ENCODE data around the gene CCT6A.
"Not testable (repeated sequence)": the region's sequence is repeated elsewhere in the genome, so short reads cannot be mapped to it uniquely, and the experiment has no call there.

Gene CCT6A

GRCh38 chr7:56051339-56052191 lies at the start of gene CCT6A, which contains the start of gene PSPH:
TSS of gene CCT6A (plus strand) at chr7:56051765. CDS start at chr7:56051849, 84 bp downstream.
TSS of gene PSPH (minus strand) at chr7:56051444. CDS start at chr7:56021212, 30,232 bp downstream.
- DNase-seq (ENCODE audit: low read depth): peak; percentile 84

DNA sequence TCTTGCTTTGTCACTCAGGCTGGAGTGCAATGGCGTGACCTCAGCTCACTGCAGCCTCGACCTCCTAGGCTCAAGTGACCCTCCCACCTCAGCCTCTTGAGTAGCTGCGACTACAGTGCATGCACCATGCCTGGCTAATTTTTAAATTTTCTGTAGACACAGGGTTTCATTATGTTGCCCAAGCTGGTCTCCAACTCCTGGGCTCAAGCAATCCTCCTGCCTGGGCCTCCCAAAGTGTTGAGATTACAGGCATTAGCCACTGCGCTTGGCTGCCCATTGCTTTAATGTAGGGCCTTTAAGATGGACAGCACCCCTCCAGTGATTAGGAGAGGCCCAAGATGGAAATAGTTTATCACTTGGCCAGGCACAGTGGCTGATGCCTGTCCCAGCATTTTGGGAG lies 47.8 kb upstream of the CCT6A start:
- no peak for DNase-seq (ENCODE audit: low read depth)

GRCh38 chr7:56007167-56007652 lies 44.4 kb upstream of the CCT6A start:
- DNase-seq (ENCODE audit: low read depth): no peak

GRCh38 chr7:56007891-56008290 lies 43.7 kb upstream of the CCT6A start:
- no peak for DNase-seq (ENCODE audit: low read depth)

DNA sequence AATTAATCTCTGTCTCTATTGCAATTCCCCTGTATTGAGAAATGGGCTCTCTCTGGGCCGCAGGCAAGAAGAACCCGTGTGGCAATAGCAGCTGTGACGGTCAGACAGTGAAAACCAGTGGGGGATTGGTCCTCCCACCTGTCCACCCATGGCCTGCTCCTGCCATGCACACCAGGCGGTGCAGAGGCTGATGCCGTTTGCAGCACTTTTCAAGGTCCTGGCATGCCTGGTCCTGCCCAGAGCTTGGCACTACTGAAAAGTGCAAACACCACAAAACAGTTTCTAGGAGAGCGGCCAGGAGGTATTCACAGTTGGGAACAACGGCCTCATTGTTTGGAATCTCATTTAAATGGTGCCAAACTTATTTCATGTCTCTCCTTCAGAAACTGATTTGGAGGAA lies 41.9 kb upstream of the CCT6A start:
- no peak for DNase-seq (ENCODE audit: low read depth)

- DNase-seq (ENCODE audit: low read depth): not testable (repeated sequence)
These were observed 34.5 kb upstream of the CCT6A start for GRCh38 chr7:56017015-56017414.

GRCh38 chr7:56019501-56019900 lies 32.1 kb upstream of the CCT6A start:
- no peak for DNase-seq (ENCODE audit: low read depth)

DNA sequence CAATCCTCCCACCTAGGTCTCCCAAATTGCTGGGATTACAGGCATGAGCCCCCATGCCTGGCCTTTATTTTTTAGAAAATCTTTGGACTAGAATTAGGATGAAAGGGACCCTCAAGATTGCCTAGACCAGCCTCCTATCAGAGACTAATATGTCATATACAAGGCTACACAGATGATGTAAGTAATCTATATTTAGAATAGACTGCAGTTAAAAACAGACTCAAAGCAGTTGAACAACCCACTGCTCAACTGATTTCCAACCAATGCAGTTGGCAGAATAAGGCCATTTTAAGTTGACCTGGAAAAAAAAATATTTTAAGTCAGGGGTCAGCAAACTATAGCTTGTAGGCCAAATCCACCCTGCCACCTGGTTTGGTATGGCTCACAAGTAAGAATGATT lies 28.1 kb upstream of the CCT6A start:
- DNase-seq (ENCODE audit: low read depth): no peak

DNA sequence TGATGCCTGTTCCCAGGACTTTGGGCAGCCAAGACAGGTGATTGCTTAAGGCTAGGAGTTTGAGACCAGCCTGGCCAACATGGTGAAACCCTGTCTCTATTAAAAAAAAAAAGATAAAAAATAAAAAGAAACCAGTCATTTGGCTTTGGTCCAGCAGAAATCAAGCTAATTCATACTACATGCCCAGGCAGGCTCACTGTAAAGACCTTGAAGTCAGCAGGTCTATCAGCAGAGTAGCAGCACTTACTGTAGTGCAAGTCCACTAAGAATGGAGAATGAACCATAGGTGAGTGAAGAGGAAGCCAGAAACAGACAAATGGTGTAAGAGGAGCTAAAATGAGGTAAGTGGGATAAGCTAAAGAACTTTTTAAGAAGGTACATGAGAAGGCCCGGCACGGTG lies 25.0 kb upstream of the CCT6A start:
- no peak for DNase-seq (ENCODE audit: low read depth)

DNA sequence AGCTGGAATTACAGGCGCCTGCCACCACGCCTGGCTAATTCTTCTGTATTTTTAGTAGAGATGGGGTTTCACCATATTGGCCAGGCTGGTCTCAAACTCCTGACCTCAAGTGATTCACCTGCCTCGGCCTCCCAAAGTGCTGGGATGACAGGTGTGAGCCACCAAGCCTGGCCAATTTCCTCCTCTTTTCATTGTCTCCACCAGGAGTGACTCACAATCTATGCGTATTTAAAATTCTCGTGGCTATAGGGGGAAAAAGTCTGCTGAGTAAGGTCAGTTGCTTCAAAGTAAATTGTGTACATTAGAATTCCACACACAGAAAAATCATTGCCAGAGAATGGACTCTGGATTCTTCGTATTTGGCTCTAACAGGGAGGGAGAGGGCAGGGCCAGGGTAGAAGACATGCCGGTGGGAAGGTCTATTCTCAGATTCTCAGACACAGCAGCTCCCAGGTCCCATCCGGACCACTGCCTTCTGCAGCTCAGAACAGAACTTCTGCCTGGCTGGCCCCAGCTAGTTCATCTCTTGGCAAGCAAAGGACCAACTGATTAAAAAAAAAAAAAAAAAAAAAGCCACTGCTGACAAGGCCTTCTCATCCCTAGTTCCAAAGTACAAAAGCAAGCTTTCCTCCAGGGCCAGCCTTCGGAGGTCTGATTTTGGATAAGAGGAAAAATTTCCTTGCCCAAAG lies 22.5 kb upstream of the CCT6A start:
- no peak for DNase-seq (ENCODE audit: low read depth)

GRCh38 chr7:56030340-56030739 lies 21.2 kb upstream of the CCT6A start:
- no peak for DNase-seq (ENCODE audit: low read depth)

GRCh38 chr7:56031556-56031955 lies 20.0 kb upstream of the CCT6A start:
- DNase-seq (ENCODE audit: low read depth): not testable (repeated sequence)

- DNase-seq (ENCODE audit: low read depth): not testable (repeated sequence)
These were observed 19.0 kb upstream of the CCT6A start for GRCh38 chr7:56032578-56032977.

DNA sequence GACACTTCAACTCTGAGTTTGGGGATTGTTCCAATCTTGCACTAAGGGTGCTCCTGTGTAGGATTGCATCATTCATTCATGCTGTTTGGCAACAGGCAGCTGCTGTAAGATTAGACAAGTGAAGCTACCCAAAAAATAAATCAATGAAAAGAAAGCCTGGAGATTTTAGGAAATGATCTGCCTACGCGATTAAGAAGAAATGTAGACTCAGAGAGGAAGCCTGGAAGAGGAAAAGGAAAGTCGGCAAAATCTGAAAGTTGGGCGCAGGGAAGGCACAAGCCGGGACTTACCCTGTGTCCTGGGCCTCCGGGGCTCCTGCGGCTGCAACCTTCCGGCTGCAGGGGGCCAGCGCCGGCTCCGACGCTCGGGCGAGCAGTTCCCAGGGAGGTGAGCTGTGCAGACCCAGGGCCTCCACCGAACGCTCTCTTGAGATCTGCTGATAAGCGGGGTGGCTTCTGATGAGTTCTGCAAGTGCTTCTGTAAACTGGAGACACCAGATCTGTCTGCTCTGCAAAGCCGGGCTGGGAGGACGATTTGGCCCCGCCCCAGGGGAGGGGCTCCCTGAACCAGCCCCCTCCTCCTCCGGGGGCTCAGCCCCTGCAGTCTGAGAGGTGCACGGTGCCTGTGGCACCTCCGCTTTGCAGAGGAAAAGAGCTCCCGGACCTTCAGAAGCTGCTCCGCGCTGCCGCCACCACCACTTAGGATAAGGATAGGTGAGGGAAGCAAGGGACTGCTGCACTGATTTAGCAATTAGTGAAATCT lies 17.7 kb upstream of the CCT6A start:
- peak; percentile 38 for DNase-seq (ENCODE audit: low read depth)

DNA sequence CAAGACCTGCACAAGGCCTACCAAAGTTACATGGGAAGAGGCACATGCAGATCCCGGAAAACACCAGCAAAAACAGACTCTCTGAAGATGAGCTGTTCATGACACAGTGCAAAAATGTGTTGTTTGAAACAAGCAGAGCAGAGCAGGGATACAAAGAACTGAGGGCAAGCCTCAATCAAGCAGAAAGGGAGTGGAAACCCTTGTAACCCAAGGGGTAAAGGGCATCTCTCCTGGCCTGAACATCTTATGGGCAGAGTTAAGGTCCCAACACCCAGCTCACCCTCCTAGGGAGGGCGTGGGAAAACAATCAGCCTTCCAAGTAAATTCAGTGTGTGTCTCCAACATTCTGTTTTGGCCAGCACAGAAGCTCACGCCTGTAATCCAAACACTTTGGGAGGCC lies 10.8 kb upstream of the CCT6A start:
- no peak for DNase-seq (ENCODE audit: low read depth)

DNA sequence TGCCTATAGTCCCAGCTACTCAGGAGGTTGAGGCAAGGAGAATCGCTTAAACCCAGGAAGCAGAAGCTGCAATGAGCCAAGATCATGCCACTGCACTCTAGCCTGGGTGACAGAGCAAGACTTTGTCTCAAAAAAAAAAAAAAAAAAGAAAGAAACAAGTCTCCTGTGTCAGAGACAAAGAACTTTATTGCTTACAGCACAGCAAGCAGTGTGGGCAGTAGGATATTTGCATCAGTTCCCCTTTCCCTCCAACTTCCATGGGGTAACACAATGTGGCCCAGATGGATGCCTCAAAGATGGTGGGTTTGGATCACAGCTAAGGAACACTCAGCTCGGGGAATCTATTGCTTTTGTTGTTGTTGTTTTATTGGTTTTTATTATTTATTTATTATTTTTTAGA lies 5.8 kb upstream of the CCT6A start:
- not testable (repeated sequence) for DNase-seq (ENCODE audit: low read depth)

GRCh38 chr7:56046721-56047445 lies 4.7 kb upstream of the CCT6A start:
- DNase-seq (ENCODE audit: low read depth): no peak

DNA sequence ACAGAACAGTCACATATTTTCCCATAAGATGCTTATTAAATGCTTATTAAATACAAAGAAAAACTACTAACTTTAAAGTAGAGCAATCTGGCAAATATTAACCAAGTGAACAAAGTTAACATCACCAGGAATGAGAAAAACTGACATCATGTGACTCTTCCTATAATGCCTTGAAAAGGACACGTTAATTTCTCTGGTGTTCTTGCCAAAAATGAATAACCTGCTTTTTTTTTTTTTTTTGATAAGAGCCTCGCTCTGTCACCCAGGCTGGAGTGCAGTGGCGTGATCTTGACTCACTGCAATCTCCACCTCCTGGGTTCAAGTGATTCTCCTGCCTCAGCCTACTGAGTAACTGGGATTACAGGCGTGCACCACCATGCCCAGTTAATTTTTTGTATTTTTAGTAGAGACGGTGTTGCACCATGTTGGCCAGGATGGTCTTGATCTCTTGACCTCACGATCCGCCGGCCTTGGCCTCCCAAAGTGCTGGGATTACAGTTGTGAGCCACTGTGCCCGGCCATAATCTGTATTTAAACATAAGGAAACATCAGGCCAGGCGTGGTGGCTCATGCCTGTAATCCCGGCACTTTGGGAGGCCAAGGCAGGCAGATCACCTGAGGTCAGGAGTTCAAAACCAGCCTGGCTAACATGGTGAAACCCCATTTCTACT lies 4.0 kb upstream of the CCT6A start:
- not testable (repeated sequence) for DNase-seq (ENCODE audit: low read depth)

DNA sequence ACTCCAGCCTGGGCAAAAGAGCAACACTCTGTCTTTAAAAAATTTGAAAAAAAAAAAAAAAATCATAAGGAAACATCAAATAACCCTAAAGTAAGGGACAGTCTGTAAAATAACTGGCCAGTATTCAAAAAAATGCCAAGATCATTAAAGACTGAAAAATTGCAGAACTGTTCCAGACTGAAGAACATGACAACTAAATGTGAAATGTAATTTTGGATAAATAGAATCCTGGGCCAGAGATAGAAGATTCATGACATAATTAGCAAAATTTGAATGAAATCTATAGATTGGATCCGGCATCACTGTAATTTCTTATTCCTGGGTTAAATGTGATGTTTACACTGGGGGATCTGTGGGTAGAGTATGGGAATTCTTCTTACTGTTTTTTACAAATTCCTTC lies 3.3 kb upstream of the CCT6A start:
- no peak for DNase-seq (ENCODE audit: low read depth)

DNA sequence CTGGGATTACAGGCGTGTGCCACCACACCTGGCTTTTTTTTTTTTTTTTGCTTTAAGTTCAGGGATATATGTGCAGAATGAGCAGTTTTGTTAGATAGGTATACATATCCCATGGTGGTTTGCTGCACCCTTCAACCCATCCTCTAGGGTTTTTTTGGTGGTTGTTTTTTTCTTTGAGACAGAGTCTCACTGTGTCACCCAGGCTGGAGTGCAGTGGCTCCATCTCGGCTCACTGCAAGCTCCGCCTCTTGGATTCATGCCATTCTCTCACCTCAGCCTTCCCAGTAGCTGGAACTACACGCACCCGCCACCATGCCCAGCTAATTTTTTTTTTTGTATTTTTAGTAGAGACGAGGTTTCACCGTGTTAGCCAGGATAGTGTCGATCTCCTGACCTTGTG lies 2.8 kb upstream of the CCT6A start:
- DNase-seq (ENCODE audit: low read depth): not testable (repeated sequence)

- DNase-seq (ENCODE audit: low read depth): no peak
These were observed 569 bp upstream of the CCT6A start for GRCh38 chr7:56051053-56051338.

All from stimulated activated CD8-positive, alpha-beta memory T cell treated with anti-CD3 and anti-CD28 coated beads, Interleukin-7, amount 100 ng/mL, for 24 hours (primary cell).